Stimulated activated effector memory CD8-positive, alpha-beta T cell treated with anti-CD3 and anti-CD28 coated beads, Interleukin-12 subunit alpha, Interleukin-12 subunit beta, amount 100 ng/mL, for 72 hours (primary cell): ENCODE results near the gene KIAA1958.

Experiments
- ATAC-seq: fragments of 150-1000 bp; cut with Tn5 transposase; 2 replicates; pipeline ENCODE4 v1.10.0; 2021
- DNase-seq, 2 donors: peaks; one replicate each; pipeline ENCODE4 v3.0.0; 2021 to 2022; ENCODE audit warnings: low spot score in 2 of 2
- H3K27ac Mint-ChIP-seq: one replicate; pipeline ENCODE4 v1.8.0; 2022; ENCODE audit warnings: mild to moderate bottlenecking, mixed read lengths
- H3K36me3 Mint-ChIP-seq: one replicate; pipeline ENCODE4 v1.8.0; 2022; ENCODE audit warnings: mild to moderate bottlenecking, mixed read lengths
- H3K4me1 Mint-ChIP-seq: one replicate; pipeline ENCODE4 v1.8.0; 2022; ENCODE audit warnings: mixed read lengths
- H3K4me3 Mint-ChIP-seq: one replicate; pipeline ENCODE4 v1.8.0; 2022; ENCODE audit warnings: mild to moderate bottlenecking, mixed read lengths
- H3K9me3 Mint-ChIP-seq: one replicate; pipeline ENCODE4 v1.8.0; 2022; ENCODE audit warnings: mixed read lengths

Gene KIAA1958

DNA sequence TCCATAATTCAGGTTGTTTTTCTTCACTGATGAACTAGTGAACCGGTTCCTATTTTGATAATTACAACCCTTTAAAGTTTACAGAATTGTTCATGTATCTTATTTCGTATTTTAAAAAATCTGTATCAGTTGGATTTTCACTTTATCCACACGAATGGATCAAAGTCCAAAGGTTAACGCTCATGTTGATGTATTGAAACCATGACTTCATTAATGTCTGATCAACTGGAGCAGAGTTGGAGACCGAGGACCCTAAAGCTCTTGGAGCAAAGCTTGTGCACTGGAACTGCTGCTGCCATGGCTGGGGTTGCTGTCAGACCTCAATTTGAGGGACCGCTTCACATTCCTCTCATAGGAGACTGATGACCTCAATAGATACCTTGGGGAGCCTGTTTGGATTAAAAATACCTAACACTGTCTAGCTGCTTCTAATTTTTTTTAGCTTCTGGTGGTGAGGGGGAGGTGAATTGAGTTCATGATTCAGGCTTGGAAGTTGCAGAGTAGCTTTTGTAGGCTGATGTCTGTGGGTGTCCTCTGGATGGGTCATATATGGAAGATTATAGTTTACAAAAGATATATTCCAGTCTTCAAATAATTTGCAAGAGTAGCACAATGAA, 45.1 kb downstream of the KIAA1958 start:
- Mint-ChIP-seq H3K36me3 (no peaks in the 10 kb centered on the region), H3K4me3 (no peak overlapping the region), H3K9me3 (no peaks in the 10 kb centered on the region), H3K4me1 (no peaks in the 10 kb centered on the region), H3K27ac (no peak overlapping the region)
- ATAC-seq (no peak), DNase-seq (no peak)

DNA sequence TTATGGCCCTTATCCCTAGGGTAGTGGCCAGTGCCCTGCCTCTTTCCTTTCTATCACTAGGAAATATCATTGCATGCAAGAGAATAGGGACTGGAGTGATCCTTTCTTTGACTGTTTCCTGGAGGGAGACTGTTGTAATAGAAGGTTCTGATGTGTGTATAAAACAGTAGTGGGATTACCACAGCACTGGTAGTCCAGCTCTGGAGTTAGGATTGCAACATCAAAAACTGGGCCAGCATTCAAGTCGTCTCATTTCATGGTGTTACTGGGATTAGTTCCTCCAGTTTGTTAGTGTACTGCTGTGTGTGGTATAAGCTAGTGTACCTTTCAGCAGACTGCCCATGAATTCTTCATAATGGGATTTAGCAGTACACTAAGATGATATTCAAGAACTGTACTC, 45.8 kb downstream of the KIAA1958 start:
- no peaks in the 10 kb centered on the region for H3K9me3 Mint-ChIP-seq
- DNase-seq, result no peak
- no peaks in the 10 kb centered on the region for H3K36me3 Mint-ChIP-seq
- no peaks in the 10 kb centered on the region for H3K4me1 Mint-ChIP-seq
- H3K27ac Mint-ChIP-seq, result no peak overlapping the region
- H3K4me3 Mint-ChIP-seq, result no peak overlapping the region
- ATAC-seq, result no peak

DNA sequence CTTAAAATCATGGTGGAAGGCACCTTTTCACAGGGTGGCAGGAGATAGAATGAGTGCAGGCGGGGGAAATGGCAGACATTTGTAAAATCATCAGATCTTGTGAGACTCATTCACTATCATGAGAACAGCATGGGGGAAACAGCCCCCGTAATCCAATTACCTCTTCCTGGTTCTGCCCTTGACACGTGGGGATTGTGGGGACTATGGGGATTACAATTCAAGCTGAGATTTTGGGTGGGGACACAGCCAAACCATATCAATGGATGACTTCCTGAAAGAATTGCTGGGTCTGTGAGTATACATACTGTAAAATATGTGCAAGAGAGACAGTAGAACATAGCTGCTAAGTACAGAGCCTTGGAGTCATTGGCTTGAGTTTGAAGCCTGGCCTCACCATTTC, 47.0 kb downstream of the KIAA1958 start:
- Mint-ChIP-seq H3K4me3 (no peak overlapping the region), H3K27ac (no peak overlapping the region), H3K9me3 (no peaks in the 10 kb centered on the region), H3K4me1 (no peaks in the 10 kb centered on the region), H3K36me3 (no peaks in the 10 kb centered on the region)
- DNase-seq, result no peak
- ATAC-seq, result no peak

GRCh38 chr9:112535301-112535700, 48.7 kb downstream of the KIAA1958 start:
- H3K4me1 Mint-ChIP-seq, result no peaks in the 10 kb centered on the region

GRCh38 chr9:112535811-112536210, 49.2 kb downstream of the KIAA1958 start:
- ATAC-seq (no peak), DNase-seq (no peak)
- Mint-ChIP-seq H3K36me3 (no peaks in the 10 kb centered on the region), H3K27ac (no peak overlapping the region), H3K4me1 (no peaks in the 10 kb centered on the region), H3K4me3 (no peak overlapping the region), H3K9me3 (no peaks in the 10 kb centered on the region)

More at GRCh38 chr9:112535301-112535700, 48.7 kb downstream of the KIAA1958 start:
- H3K9me3 Mint-ChIP-seq, result no peaks in the 10 kb centered on the region
- H3K27ac Mint-ChIP-seq, result no peak overlapping the region
- ATAC-seq (no peak), DNase-seq (no peak)
- H3K4me3 Mint-ChIP-seq, result no peak overlapping the region
- H3K36me3 Mint-ChIP-seq, result no peaks in the 10 kb centered on the region

GRCh38 chr9:112537561-112537960, 50.9 kb downstream of the KIAA1958 start:
- Mint-ChIP-seq H3K4me3 (no peak overlapping the region), H3K9me3 (no peaks in the 10 kb centered on the region), H3K27ac (no peak overlapping the region), H3K4me1 (no peaks in the 10 kb centered on the region), H3K36me3 (no peaks in the 10 kb centered on the region)
- ATAC-seq, result no peak
- no peak for DNase-seq

DNA sequence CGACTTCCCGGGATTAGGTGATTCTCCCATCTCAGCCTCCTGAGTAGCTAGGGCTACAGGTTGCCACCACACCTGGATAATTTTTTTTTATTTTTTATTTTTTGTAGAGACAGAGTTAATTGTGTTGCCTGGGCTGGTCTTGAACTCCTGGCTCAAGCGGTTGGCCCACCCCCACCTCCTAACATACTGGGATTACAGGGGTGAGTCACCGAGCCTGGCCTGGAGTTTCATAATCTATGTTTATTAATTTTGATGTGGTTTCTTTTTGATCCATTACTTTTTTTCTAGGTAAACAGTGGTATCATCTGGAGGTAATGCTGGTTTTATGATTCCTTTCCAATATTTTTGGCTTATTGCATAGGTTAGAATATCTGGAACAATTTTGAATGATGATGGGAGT, 54.2 kb downstream of the KIAA1958 start:
- ATAC-seq, result no peak
- no peaks in the 10 kb centered on the region for H3K9me3 Mint-ChIP-seq
- DNase-seq, result no peak
- H3K4me3 Mint-ChIP-seq, result no peak overlapping the region
- no peak overlapping the region for H3K27ac Mint-ChIP-seq
- no peaks in the 10 kb centered on the region for H3K36me3 Mint-ChIP-seq
- peaks cover 2% of the 10 kb centered on the region for H3K4me1 Mint-ChIP-seq

DNA sequence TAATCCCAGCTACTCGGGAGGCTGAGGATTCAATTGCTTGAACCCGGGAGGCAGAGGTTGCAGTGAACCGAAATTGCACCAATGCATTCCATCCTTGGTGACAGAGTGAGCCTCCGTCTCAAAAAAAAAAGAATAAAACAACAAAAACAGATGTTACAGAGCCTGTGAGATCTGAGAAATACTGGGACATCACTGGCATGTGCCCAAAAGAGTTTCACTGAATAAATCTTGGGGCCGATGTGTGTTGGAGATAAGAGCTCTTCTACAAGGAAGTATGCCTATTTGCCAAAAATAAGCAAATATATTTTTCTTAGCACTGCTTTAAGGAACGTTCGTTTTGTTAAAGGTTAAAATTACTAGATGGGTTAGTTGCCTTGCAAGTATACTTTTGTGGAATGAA, 55.1 kb downstream of the KIAA1958 start:
- no peak for DNase-seq
- H3K27ac Mint-ChIP-seq, result no peak overlapping the region

DNA sequence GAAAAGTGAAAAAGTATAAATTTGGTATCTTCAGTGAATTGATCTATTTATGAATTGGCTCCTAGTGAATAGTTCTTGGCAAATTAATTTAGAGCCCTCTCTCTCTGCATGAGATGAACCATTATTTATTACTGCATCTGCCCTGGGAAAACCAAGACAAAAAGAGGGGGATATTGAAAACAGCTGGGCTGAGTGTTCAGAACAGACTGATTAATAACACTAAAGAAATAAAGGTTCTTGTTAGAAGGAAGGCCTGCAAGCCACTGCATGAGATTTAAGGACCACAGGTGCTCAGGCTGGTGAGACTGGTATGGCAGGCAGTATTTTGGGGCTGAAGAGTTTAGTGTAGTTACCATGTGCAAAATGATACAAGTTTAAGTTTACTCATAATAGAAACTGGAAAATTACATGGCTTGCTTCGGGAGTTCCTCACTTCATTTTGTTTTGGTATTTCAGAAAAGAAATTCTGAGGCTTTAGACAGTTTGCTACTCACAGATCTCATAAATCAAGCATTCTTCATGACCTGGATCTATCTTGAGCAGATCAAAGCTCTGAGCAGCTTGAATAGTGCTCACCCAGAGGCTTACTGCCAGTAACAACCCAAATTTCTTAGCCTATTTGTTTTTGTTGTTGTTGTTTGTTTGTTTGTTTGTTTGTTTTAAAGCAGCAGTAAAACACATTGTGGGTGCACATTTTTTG, 56.1 kb downstream of the KIAA1958 start:
- H3K4me1 Mint-ChIP-seq, result peaks cover 13% of the 10 kb centered on the region
- H3K27ac Mint-ChIP-seq, result no peak overlapping the region
- ATAC-seq (no peak), DNase-seq (no peak)
- no peaks in the 10 kb centered on the region for H3K36me3 Mint-ChIP-seq
- H3K4me3 Mint-ChIP-seq, result no peak overlapping the region
- H3K9me3 Mint-ChIP-seq, result no peaks in the 10 kb centered on the region

More for the DNA sequence above, 55.1 kb downstream of the KIAA1958 start:
- Mint-ChIP-seq H3K9me3 (no peaks in the 10 kb centered on the region), H3K4me1 (peaks cover 11% of the 10 kb centered on the region), H3K4me3 (no peak overlapping the region), H3K36me3 (no peaks in the 10 kb centered on the region)
- no peak for ATAC-seq

GRCh38 chr9:112544477-112544876, 57.9 kb downstream of the KIAA1958 start:
- DNase-seq (no peak), ATAC-seq (no peak)
- no peak overlapping the region for H3K27ac Mint-ChIP-seq
- no peak overlapping the region for H3K4me3 Mint-ChIP-seq
- no peaks in the 10 kb centered on the region for H3K36me3 Mint-ChIP-seq
- H3K9me3 Mint-ChIP-seq, result no peaks in the 10 kb centered on the region
- peaks cover 13% of the 10 kb centered on the region for H3K4me1 Mint-ChIP-seq

GRCh38 chr9:112545237-112545636, 58.6 kb downstream of the KIAA1958 start:
- Mint-ChIP-seq H3K4me1 (peaks cover 13% of the 10 kb centered on the region), H3K36me3 (no peaks in the 10 kb centered on the region), H3K27ac (no peak overlapping the region), H3K4me3 (no peak overlapping the region), H3K9me3 (no peaks in the 10 kb centered on the region)
- no peak for ATAC-seq
- no peak for DNase-seq

- no peak overlapping the region for H3K27ac Mint-ChIP-seq
- H3K4me3 Mint-ChIP-seq, result no peak overlapping the region
- H3K36me3 Mint-ChIP-seq, result no peaks in the 10 kb centered on the region
- ATAC-seq, result peak; percentile 90
- peaks cover 13% of the 10 kb centered on the region for H3K4me1 Mint-ChIP-seq
- DNase-seq, result no peak
- no peaks in the 10 kb centered on the region for H3K9me3 Mint-ChIP-seq
These were observed 59.8 kb downstream of the KIAA1958 start for GRCh38 chr9:112546149-112547012.

GRCh38 chr9:112548051-112548440, 61.4 kb downstream of the KIAA1958 start:
- H3K36me3 Mint-ChIP-seq, result no peaks in the 10 kb centered on the region
- no peak for DNase-seq
- no peaks in the 10 kb centered on the region for H3K9me3 Mint-ChIP-seq
- H3K27ac Mint-ChIP-seq, result no peak overlapping the region
- H3K4me3 Mint-ChIP-seq, result no peak overlapping the region
- ATAC-seq, result no peak
- peaks cover 13% of the 10 kb centered on the region for H3K4me1 Mint-ChIP-seq

- no peak for DNase-seq
- no peak overlapping the region for H3K27ac Mint-ChIP-seq
- ATAC-seq, result no peak
- H3K4me1 Mint-ChIP-seq, result peaks cover 13% of the 10 kb centered on the region
- H3K36me3 Mint-ChIP-seq, result no peaks in the 10 kb centered on the region
- H3K4me3 Mint-ChIP-seq, result no peak overlapping the region
- no peaks in the 10 kb centered on the region for H3K9me3 Mint-ChIP-seq
These were observed 62.4 kb downstream of the KIAA1958 start for GRCh38 chr9:112548836-112549595.

DNA sequence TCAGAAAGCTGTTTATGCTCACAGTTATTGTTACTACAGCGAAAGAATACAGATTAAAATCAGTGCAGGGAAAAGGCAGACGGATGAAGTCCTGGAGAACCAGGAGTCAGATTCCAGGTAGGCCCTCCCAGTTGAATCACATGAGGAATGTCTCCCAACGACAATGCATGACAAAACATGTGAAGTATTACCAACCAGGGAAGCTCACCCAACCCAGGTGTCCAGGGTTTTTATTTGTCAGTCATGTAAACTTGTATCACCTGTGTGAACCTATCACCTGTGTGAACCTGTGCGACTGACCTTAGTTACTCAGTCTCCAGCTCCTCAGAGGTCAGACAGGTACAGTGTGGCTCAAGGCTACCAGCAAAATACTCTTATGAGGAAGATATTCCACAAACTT, 63.9 kb downstream of the KIAA1958 start:
- no peaks in the 10 kb centered on the region for H3K9me3 Mint-ChIP-seq
- H3K36me3 Mint-ChIP-seq, result no peaks in the 10 kb centered on the region
- H3K4me1 Mint-ChIP-seq, result peaks cover 13% of the 10 kb centered on the region
- DNase-seq (no peak), ATAC-seq (no peak)
- H3K4me3 Mint-ChIP-seq, result no peak overlapping the region
- H3K27ac Mint-ChIP-seq, result no peak overlapping the region
